IMR-90 (cell line): ENCODE measurements around the gene ROBO1. TPM values are rescaled to one million over a fixed set of nuclear protein-coding genes. Genes with fewer than 3 reads are reported as not detected.
A peak's percentile ranks its signal among the peaks of the same experiment; 100 is the strongest.

Experiments
- ATAC-seq: fragments of 200-7000 bp; cut with Tn5 transposase; 2 replicates; pipeline ENCODE4 v1.9.1; 2020; ENCODE audit warnings: low read depth, mild to moderate bottlenecking, moderate library complexity
- BruUV-seq: library from RNA; stranded (reverse); fragments of 400-500 nt; replicated peaks from 2 replicates; lab custom pipeline; 2021; lab: Mats Ljungman, UMichigan
- CTCF ChIA-PET: fragments of 300-600 bp; formaldehyde crosslinking; extraction: SDS; loops from one replicate; lab custom pipeline; 2021; ENCODE audit warnings: antibody characterized with exemption; lab: Yijun Ruan, JAX
- POLR2A ChIA-PET: fragments of 300-600 bp; sonication (Branson Sonifier 250); formaldehyde crosslinking; loops from one replicate; lab custom pipeline; 2022; ENCODE audit warnings: antibody characterized with exemption; ENCODE audit not compliant: unreplicated experiment; lab: Charles Lee
- DNase-seq: peaks from one replicate; pipeline ENCODE4 v3.0.0; 2013
- H2AFZ ChIP-seq: replicated peaks from 2 replicates; pipeline ENCODE3; 2013; ENCODE audit warnings: low read length, mild to moderate bottlenecking; ENCODE audit not compliant: poor library complexity
- H2AK5ac ChIP-seq: 2 replicates; pipeline ENCODE4 v1.6.1; 2013; ENCODE audit warnings: low read depth, low read length, inconsistent platforms
- H2AK9ac ChIP-seq: replicated peaks from 2 replicates; pipeline ENCODE3; 2013; ENCODE audit warnings: mild to moderate bottlenecking, low read depth, low read length, moderate library complexity; ENCODE audit not compliant: poor library complexity
- H2BK120ac ChIP-seq: 2 replicates; pipeline ENCODE4 v1.6.1; 2013; ENCODE audit warnings: low read depth, low read length, inconsistent platforms
- H2BK15ac ChIP-seq: 3 replicates; pipeline ENCODE4 v1.6.1; 2013; ENCODE audit warnings: low read depth, low read length, inconsistent platforms
- H2BK20ac ChIP-seq: 2 replicates; pipeline ENCODE4 v1.6.1; 2013; ENCODE audit warnings: low read depth, mild to moderate bottlenecking, inconsistent platforms, low read length, moderate library complexity
- H2BK5ac ChIP-seq: 2 replicates; pipeline ENCODE4 v1.6.1; 2013; ENCODE audit warnings: mild to moderate bottlenecking, low read depth, low read length, inconsistent platforms; ENCODE audit not compliant: poor library complexity, severe bottlenecking
- H3K14ac ChIP-seq: replicated peaks from 2 replicates; pipeline ENCODE4 v1.6.1; 2013; ENCODE audit warnings: low read depth, low read length, inconsistent platforms
- H3K18ac ChIP-seq: 2 replicates; pipeline ENCODE4 v1.6.1; 2013; ENCODE audit warnings: low read depth, low read length, control low read depth
- H3K23ac ChIP-seq: 2 replicates; pipeline ENCODE4 v1.6.1; 2013; ENCODE audit warnings: low read depth, low read length, inconsistent platforms
- H3K27ac ChIP-seq: 2 replicates; pipeline ENCODE4 v1.5.1; 2013; ENCODE audit warnings: mild to moderate bottlenecking, control low read depth, low read length; ENCODE audit not compliant: insufficient read depth
- H3K27me3 ChIP-seq: 2 replicates; pipeline ENCODE4 v1.6.1; 2013; ENCODE audit warnings: low read length; ENCODE audit not compliant: control insufficient read depth, insufficient read depth
- H3K36me3 ChIP-seq: 2 replicates; pipeline ENCODE4 v1.6.1; 2013; ENCODE audit warnings: low read length, mixed read lengths; ENCODE audit not compliant: control insufficient read depth, insufficient read depth
- H3K4ac ChIP-seq: 2 replicates; pipeline ENCODE4 v1.6.1; 2013; ENCODE audit warnings: low read depth, low read length, inconsistent platforms
- H3K4me1 ChIP-seq: 2 replicates; pipeline ENCODE4 v1.6.1; 2013; ENCODE audit warnings: low read length, mixed read lengths; ENCODE audit not compliant: control insufficient read depth, insufficient read depth
- H3K4me2 ChIP-seq: 2 replicates; pipeline ENCODE4 v1.6.1; 2013; ENCODE audit warnings: low read depth, mild to moderate bottlenecking, control low read depth, low read length, moderate library complexity
- H3K4me3 ChIP-seq: 2 replicates; pipeline ENCODE4 v1.5.1; 2013; ENCODE audit warnings: low read depth, mild to moderate bottlenecking, control low read depth, low read length, moderate library complexity; ENCODE audit not compliant: insufficient read depth
- H3K56ac ChIP-seq: 2 replicates; pipeline ENCODE4 v1.6.1; 2013; ENCODE audit warnings: low read length, inconsistent platforms; ENCODE audit not compliant: insufficient read depth; ENCODE audit errors: extremely low read depth
- H3K79me1 ChIP-seq, 2 experiments: 2 replicates each; pipeline ENCODE4 v1.6.1; 2013; ENCODE audit warnings: low read length in 2 of 2, inconsistent platforms in 1 of 2, low read depth in 1 of 2
- H3K9ac ChIP-seq: 2 replicates; pipeline ENCODE4 v1.6.1; 2013; ENCODE audit warnings: low read depth, low read length, control low read depth
- H3K9me1 ChIP-seq: 2 replicates; pipeline ENCODE4 v1.6.1; 2013; ENCODE audit warnings: low read length, inconsistent platforms; ENCODE audit not compliant: insufficient read depth
- H3K9me3 ChIP-seq: 2 replicates; pipeline ENCODE4 v1.6.1; 2013; ENCODE audit warnings: low read length; ENCODE audit not compliant: control insufficient read depth, insufficient read depth
- H4K20me1 ChIP-seq: 2 replicates; pipeline ENCODE4 v1.6.1; 2013; ENCODE audit warnings: low read length, inconsistent platforms; ENCODE audit not compliant: insufficient read depth
- H4K5ac ChIP-seq: 2 replicates; pipeline ENCODE4 v1.6.1; 2013; ENCODE audit warnings: mild to moderate bottlenecking, low read depth, low read length, control low read depth
- H4K8ac ChIP-seq, 2 experiments: 2 replicates each; pipeline ENCODE4 v1.6.1; 2013; ENCODE audit warnings: low read depth in 2 of 2, low read length in 2 of 2, control low read depth in 1 of 2, inconsistent platforms in 1 of 2
- H4K91ac ChIP-seq: 2 replicates; pipeline ENCODE4 v1.6.1; 2013; ENCODE audit warnings: low read depth, low read length, inconsistent platforms; ENCODE audit not compliant: insufficient read depth
- BHLHE40 ChIP-seq: fragments of 150-350 bp; IDR thresholded peaks from 2 replicates; pipeline ENCODE4 v1.6.1; 2016; ENCODE audit warnings: mild to moderate bottlenecking, low read depth, low read length
- CEBPB ChIP-seq: IDR thresholded peaks from 2 replicates; pipeline ENCODE4 v1.6.1; 2012; ENCODE audit warnings: low read depth, low read length, improper control_type of control experiment
- CHD1 ChIP-seq: IDR thresholded peaks from 2 replicates; pipeline ENCODE4 v1.6.1; 2012; ENCODE audit warnings: low read depth, low read length, improper control_type of control experiment
- CTCF ChIP-seq: conservative IDR thresholded peaks from 2 replicates; pipeline ENCODE4 v1.5.1; 2012; ENCODE audit warnings: mild to moderate bottlenecking, low read depth, low read length, improper control_type of control experiment
- FOS ChIP-seq: fragments of 150-350 bp; IDR thresholded peaks from 2 replicates; pipeline ENCODE4 v1.6.1; 2016; ENCODE audit warnings: low read depth, low read length
- MAFK ChIP-seq: IDR thresholded peaks from 2 replicates; pipeline ENCODE4 v1.6.1; 2012; ENCODE audit warnings: low read depth, low read length, improper control_type of control experiment
- RAD21 ChIP-seq: IDR thresholded peaks from 2 replicates; pipeline ENCODE4 v1.6.1; 2012; ENCODE audit warnings: low read length, improper control_type of control experiment
- WGBS, 2 experiments: methylation state at CpG; one replicate each; pipeline versions ENCODE4 v1.1.5 to v1.1.7; 2013; ENCODE audit warnings: missing lambda C conversion rate in 2 of 2; ENCODE audit not compliant: insufficient read length in 1 of 2; ENCODE audit errors: extremely low coverage in 2 of 2; 5-methylcytosine and 5-hydroxymethylcytosine counted together
- dilution Hi-C: fragments of 300-500 bp; cut with HindIII; formaldehyde crosslinking; loops from one replicate; pipeline ENCODE4 v1.14.3; 2018; ENCODE audit warnings: low sequenced_read_pairs; ENCODE audit not compliant: unreplicated experiment
- in situ Hi-C: fragments of 300-500 bp; cut with MboI; formaldehyde crosslinking; loops from 3 replicates; pipeline ENCODE4 v1.14.3; 2019; ENCODE audit warnings: low sequenced_read_pairs, inconsistent platforms, mixed read lengths
- intact Hi-C: fragments of 100-400 bp; cut with micrococcal nuclease; formaldehyde crosslinking; loops from 2 replicates; pipeline ENCODE4 v1.10.0; 2022
- polyA plus RNA-seq, 3 experiments: library from polyadenylated mRNA; depleted of rRNA; stranded (reverse); fragments of >200 nt; gene quantifications; 2 replicates each; pipeline ENCODE4 v1.2.3, GENCODE V29; 2012; ENCODE audit warnings: low replicate concordance in 1 of 3
- total RNA-seq: library from RNA; depleted of rRNA; stranded (reverse); fragments of >200 nt; gene quantifications from 2 replicates; pipeline ENCODE4 v1.2.3, GENCODE V29; 2012

The ROBO1 gene
- total and polyA plus RNA-seq, 2 of the 4 experiments (the other 2 are of a cell fraction), result 24.1 to 53.9 TPM

GRCh38 chr3:78708565-78709073 lies 1059.2 kb downstream of the ROBO1 start:
- H3K14ac ChIP-seq, result no peak overlapping the region
- no peak overlapping the region for H4K8ac ChIP-seq
- no peak overlapping the region for H3K4ac ChIP-seq
- H2BK15ac ChIP-seq, result no peak overlapping the region
- H2BK120ac ChIP-seq, result no peak overlapping the region
- no peak overlapping the region for H3K23ac ChIP-seq
- in situ Hi-C loops (no loop called here), dilution Hi-C loops (no loop called here), intact Hi-C loops (no loop called here)
- H2AFZ ChIP-seq, result no peak overlapping the region
- H3K18ac ChIP-seq, result no peak overlapping the region
- no peak overlapping the region for H2AK9ac ChIP-seq
- H4K5ac ChIP-seq, result no peak overlapping the region
- H3K27ac ChIP-seq, result no peak overlapping the region
- no peak overlapping the region for H2BK20ac ChIP-seq
- no peaks in the 10 kb centered on the region for H3K27me3 ChIP-seq
- H3K9me3 ChIP-seq, result no peaks in the 10 kb centered on the region
- CTCF ChIA-PET, result interaction anchor here (0.6 kb wide), 1 partner anchor 553 kb away, joined by 3 read pairs; no protein-coding TSS in a partner anchor
- no peak for ATAC-seq
- no peak overlapping the region for H2AK5ac ChIP-seq
- H3K56ac ChIP-seq, result no peak overlapping the region
- POLR2A ChIA-PET, result no interaction called here
- H3K36me3 ChIP-seq, result no peaks in the 10 kb centered on the region
- no peak overlapping the region for H3K4me2 ChIP-seq
- H3K9ac ChIP-seq, result no peak overlapping the region
- no peak for DNase-seq
- H4K91ac ChIP-seq, result no peak overlapping the region
- no TSS peak for BruUV-seq
- H3K4me1 ChIP-seq, result peaks cover 5% of the 10 kb centered on the region
- WGBS, 2 experiments, result no CpG with 5 or more reads among the region's 4 CpGs
- H2BK5ac ChIP-seq, result no peak overlapping the region
- TF ChIP-seq CHD1 (no peak), FOS (no peak), CEBPB (0 out of 2 replicates have a peak, but pooled peaks have one; percentile 10), RAD21 (no peak), CTCF (no peak), BHLHE40 (no peak), MAFK (no peak)
- H3K79me1 ChIP-seq, result no peaks in the 10 kb centered on the region
- H3K9me1 ChIP-seq, result peaks cover 2% of the 10 kb centered on the region; the same call in 1 of the 2 replicates
- no peaks in the 10 kb centered on the region for H4K20me1 ChIP-seq
- no peak overlapping the region for H3K4me3 ChIP-seq
